GM19099 (cell line): ENCODE measurements around the gene AMDHD2.

Source experiments
- POLR2A ChIP-seq: IDR thresholded peaks from 3 replicates; pipeline ENCODE4 v1.6.1; 2011; ENCODE audit warnings: low read depth; ENCODE audit not compliant: insufficient read length; ENCODE audit errors: extremely low read depth

The AMDHD2 gene

DNA sequence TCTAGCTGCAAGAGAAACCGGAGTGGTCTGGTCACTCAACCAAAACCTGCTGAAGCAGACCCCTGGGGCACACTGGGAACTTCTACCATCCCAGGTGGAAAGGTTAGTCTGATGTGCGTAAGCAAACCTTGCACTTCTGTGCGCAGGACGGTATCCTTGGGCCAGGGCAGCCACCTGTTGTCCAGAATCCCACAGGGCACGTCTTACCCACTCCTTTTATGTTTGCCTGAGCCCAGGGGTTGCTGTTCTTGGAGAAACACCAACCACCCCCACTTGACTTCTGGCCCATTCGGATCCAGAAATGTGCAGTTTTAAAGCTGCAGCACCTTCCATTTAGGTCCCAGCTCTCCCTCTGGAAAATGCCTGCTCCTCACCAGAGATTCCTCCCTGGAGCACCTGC, 26.6 kb upstream of the AMDHD2 start:
- no peak for TF ChIP-seq POLR2A

DNA sequence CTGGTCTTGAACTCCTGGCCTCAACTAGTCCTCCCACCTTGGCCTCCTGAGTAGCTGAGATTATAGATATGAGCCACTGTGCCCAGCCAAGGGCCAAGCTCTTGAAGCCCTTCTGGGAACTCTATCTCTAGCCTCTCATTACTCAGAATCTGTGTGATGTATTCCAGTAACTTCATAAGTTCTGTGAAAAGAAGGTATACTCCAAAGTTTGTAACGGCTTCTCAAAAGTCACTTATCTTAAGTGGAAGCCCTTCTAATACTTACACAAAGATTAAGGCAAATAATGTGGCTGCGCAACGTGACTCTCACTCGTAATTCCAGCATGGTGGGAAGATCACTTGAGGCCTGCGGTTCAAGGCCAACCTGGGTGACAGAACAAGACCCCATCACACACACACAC, 25.6 kb upstream of the AMDHD2 start:
- no peak for TF ChIP-seq POLR2A

DNA sequence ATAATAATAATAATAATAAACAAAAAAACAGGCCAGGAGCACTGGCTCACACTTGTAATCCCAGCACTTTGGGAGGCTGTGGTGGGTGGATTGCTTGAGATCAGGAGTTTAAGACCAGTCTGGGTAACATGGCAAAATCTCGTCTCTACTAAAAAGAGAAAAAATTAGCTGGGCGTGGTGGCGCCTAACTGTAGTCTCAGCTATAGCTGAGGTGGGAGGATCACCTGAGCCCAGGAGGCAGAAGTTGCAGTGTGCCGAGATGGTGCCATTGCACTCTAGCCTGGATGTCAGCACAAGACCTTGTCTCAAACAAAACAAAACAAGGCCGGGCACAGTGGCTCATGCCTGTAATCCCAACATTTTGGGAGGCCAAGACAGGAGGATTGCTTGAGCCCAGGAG, 25.1 kb upstream of the AMDHD2 start:
- no peak for TF ChIP-seq POLR2A

DNA sequence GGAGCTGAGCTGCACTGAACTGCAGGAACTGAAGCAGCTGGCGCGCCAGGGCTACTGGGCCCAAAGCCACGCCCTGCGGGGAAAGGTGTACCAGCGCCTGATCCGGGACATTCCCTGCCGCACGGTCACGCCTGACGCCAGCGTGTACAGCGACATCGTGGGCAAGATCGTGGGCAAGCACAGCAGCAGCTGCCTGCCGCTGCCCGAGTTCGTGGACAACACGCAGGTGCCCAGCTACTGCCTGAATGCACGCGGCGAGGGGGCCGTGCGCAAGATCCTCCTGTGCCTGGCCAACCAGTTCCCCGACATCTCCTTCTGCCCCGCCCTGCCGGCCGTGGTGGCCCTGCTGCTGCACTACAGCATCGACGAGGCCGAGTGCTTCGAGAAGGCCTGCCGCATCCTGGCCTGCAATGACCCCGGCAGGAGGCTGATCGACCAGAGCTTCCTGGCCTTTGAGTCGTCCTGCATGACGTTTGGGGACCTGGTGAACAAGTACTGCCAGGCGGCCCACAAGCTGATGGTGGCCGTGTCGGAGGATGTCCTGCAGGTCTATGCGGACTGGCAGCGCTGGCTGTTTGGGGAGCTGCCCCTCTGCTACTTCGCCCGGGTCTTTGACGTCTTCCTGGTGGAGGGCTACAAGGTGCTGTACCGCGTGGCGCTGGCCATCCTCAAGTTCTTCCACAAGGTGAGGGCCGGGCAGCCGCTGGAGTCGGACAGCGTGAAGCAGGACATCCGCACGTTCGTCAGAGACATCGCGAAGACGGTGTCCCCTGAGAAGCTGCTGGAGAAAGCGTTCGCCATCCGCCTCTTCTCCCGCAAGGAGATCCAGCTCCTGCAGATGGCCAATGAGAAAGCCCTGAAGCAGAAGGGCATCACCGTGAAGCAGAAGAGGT, 23.7 kb upstream of the AMDHD2 start:
- TF ChIP-seq POLR2A = no peak

DNA sequence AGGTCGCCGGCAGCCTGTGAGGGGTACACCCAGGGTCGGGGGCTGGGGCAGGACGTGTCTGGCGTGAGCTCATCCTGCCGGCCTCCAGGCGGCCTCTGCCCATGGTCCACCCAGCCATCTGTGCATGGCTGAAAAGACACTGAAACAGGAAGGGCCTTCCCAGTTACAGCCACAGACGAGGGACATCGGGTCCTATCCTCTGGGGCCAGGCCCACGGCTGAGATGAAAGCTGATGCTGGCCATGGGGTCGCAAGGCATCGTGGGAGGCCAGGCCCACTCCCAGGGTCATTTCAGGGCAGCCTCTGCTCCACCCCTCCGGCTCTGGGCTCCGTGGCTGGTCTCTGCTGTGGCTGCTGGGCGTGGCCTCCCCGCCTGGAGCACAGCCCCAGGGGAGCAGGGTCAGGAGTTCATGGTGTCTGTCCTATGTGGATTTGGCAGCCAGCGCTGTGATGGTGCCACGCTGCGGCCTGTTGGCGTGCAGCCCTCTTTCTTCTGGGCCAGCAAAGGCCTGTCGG, 23.0 kb upstream of the AMDHD2 start:
- TF ChIP-seq POLR2A = no peak

DNA sequence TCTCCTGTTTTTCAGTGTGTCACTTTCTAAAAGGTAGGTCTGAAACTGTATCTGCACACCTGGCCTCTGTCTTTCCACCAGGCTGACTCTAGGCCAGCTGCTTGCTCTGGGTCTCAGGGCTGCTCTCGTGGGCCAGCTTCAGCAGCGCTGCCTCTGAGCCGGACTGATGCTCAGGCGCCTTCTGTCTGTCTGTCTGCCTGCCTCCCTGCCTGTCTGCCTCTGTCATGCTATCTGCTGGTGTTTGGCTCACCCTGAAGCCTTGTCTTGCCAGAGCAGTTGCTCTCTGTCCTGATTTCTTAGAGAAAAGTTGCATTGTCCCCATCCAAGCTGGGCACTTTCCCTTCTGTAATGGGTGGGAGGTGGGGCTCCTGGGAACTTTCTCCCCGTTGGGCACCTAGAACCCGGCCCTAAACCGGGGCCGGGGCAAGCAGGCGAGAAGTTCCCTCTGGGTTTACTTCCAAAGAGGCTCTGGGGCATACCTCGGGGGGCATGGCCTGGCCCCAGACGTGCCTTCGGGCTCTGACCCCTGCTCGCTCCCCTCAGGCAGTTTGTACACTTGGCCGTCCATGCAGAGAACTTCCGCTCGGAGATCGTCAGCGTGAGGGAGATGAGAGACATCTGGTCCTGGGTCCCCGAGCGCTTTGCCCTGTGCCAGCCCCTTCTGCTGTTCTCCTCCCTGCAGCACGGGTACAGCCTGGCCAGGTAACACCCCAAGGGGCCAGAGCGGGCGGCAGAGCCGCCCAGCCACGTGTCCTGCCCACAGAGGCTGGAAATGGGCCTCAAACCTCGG, 22.3 kb upstream of the AMDHD2 start:
- TF ChIP-seq POLR2A = no peak

DNA sequence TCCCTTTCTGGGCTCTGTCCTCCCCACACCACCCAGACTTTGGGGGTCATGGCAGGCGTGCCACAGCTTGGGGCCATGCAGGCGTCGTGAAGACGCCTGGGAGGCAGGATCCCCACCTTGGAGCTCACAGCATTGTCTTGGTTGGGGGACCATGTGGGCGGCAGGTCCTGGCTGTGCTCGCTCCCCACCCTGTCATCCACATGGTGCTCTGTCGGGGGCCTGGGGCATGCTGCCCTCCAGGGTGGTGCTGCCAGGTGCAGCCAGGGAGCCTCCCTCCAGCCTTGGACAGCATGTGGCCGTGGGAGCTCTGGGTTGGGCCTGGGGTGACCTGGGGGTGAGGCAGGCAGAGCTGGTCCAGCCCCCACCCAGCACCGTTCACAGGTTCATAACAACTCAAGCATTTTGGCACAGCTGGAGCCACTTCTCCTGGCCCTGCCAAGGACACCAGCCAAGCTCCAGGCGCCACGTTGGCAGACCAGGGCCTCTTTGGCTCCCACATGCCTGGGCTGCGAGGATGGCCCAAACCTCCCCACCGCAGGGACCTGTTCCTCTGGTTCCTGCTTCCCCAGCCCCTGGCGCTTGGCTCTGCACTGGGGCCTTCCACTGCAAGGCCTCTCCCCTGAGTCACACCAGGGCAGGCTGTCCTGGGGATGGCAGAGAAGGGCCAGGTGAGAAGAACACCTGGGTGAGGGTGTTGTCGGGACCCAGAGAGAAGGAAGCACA, 21.5 kb upstream of the AMDHD2 start:
- TF ChIP-seq POLR2A = no peak

DNA sequence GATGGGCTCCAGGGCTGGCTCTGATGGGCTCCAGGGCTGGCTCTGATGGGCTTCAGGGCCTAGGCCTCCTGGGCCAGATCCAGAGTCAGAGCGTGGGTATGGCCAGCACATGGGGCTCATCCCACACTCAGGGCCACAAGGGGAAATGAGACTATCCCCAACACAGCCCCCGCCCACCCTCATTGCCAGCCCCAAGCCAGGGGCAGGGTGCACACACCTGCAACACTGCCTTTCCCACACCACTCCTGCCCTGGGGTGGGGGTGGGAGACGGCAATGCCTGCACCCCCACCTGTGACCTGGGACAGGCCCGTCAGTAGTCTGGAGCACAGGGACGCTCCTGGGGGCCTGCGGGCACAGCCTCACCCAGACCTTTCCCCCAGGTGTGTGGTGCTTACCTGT, 20.7 kb upstream of the AMDHD2 start:
- no peak for TF ChIP-seq POLR2A

DNA sequence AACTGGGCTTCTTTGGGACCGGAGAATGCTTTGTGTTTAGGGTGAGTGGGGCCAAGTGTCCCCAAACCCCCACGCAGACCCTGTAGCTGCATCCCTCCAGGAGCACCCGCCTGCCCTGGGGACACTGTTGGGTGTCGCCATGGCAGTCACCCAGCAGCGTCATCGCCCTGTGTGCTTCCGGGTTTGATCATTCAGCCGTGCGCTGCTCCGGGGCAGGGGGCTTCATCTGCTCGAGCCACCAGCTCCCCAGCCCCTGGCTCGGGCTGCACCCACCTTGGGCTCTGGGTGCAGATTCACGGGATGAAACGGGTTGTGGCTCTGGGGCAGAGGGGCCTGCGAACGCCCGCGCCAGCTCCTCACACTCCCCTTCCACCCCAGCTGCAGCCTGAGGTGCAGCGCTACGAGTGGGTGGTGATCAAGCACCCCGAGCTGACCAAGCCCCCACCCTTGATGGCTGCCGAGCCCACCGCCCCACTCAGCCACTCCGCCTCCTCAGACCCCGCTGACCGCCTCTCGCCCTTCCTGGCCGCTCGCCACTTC, 20.2 kb upstream of the AMDHD2 start:
- no peak for TF ChIP-seq POLR2A

DNA sequence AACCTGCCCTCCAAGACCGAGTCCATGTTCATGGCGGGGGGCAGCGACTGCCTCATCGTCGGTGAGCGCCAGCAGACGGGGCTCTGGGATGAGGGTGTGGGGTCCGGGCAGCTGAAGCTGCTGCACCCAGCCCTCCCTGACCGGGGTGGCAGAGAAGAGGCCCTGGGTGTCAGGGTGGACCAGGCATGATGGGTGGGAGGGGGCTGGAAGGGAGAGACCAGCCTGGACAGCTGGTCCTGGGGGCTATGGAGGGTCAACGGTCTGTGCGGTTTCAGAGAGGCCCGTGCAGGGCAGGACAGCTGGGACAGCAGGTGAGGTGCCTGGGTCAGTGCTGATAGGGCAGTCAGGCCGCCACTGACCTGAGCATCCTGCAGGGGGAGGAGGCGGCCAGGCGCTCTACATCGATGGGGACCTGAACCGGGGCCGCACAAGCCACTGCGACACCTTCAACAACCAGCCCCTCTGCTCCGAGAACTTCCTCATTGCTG, 19.7 kb upstream of the AMDHD2 start:
- no peak for TF ChIP-seq POLR2A

DNA sequence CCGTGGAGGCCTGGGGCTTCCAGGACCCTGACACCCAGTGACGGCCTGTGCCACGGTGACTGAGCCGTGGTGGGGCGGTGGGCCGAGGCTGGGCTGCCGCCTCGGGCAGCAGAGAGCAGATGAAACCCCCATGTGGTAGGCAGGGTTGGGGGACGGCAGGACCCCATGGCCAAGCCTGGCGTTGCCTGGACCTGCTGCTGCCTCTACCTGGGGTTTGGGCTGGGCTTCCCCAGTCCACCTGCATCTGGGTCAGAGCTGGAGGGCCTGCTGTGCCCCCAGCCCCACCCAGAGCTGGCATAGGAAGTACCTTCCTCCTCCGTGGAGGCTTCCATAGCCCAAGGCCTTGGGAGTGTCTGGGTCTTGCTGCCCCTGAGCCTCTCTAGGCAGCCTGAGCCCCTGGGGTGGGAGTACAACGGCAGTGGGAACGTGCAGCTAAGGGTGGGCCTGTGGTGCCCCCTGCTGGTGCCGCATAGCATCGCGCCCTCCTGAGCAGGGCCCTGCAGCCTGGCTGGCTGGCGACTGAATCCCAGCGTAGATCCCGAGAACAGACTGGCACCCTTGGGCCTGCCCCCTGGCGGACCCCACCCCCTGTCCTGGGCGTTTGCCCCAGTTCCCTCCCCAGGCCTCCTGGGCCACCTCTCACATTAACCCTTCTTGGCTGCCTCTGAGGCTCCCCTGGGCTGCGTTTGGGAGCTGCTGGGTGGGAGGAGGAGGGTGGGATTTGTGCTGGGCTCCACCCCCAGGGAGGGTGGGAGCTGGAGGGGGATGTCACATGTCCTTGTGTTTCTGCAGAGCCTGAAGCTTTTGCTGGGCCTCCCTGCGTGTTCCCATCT, 19.0 kb upstream of the AMDHD2 start:
- TF ChIP-seq POLR2A = no peak

DNA sequence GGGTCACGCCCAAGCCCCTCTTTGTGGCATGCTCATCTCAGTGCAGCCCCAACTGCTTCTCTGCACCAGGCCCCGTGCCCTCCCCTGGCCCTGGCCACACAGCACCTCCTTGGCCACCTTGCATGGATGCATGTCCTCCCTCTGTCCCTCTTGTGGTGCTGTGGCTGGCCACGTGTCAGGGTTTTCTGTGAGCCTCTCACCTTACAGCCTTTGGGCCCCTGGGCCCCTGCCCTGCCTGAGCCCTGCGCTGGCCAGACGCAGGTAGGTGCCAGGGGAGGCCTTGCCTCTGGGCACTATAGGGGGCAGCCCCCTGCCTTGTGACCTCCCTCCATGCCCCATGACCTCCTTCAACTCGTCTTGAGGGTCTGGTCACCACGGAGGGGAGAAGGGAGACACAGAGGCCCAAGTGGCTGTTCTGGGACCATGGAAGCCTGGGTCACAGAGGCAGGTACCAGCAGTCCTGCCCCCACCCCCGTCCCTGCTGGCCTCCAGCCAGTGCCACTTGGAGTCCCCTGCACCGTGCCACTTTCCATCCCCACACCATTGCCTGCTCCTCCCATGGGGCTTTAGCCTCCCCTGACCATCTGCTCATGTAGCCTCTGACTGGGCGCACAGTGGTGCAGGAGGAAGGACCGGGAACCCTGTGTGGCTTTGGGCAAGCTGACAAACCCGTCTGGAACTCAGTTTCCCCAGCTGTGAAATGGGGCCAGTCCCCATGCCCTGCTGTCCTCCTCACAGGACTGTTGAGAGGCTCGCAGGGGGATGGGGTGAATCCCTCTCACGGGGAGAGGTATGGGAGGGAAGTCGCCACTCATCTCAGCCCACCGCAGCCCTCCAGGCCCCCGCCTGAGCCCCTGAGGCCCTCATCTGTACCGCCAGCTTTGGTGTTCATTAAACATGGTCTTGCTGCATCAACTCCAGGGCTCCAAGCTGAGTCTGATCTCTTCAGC, 17.9 kb upstream of the AMDHD2 start:
- TF ChIP-seq POLR2A = no peak

DNA sequence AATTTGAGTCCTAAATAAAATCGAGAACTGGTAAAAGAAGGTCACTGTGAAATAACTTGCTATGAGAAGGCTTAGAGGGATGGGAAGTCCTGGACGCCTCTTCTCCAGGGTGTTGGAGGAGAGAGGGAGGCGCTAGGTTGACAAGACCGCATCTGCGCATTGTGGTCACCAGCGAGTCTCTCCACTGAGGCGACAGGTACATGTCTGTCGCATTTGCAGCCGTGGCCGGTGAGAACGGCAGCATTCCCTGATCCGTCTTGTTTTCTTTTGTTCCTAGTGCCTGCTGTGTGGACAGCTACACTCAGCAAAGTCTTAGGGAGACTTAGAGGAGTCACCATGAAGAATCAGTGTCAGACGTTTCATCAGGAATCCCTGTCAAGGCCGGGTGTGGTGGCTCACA, 14.5 kb upstream of the AMDHD2 start:
- TF ChIP-seq POLR2A = no peak
